ENCODE measurements around the gene IGDCC3.

Gene IGDCC3

GRCh38 chr15:65318870-65319356 lies 58.9 kb downstream of the IGDCC3 start:
- DNase-seq, result peak; percentile 79

DNA sequence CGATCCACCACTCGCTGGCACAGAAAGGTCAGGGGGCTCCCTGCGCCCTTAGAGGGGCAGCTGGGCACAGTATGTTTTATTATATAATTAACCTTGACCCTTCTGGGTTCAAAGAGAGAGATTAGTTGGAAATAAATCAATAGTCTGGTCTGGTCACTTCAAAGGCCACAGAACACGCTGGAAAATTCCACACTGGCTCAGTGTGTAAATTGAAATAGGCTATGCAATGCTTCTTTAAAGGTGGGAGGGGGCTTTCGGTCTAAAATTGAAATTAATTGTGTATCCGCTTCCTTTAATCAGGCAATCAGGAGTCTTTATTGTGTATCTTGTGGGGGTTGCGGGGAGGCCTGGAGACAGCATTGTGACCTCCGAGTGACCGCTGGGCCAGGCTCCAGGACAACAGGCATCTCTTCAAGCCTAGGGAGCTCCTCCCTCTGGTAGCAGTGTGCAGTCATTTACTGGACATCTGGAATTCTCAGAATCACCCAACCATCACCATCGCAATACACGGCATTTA lies 65.3 kb downstream of the IGDCC3 start:
- DNase-seq, result no peak

GRCh38 chr15:65311760-65312159 lies 66.0 kb downstream of the IGDCC3 start:
- DNase-seq, result no peak

GRCh38 chr15:65310431-65311137 lies 67.2 kb downstream of the IGDCC3 start:
- DNase-seq, result no peak

DNA sequence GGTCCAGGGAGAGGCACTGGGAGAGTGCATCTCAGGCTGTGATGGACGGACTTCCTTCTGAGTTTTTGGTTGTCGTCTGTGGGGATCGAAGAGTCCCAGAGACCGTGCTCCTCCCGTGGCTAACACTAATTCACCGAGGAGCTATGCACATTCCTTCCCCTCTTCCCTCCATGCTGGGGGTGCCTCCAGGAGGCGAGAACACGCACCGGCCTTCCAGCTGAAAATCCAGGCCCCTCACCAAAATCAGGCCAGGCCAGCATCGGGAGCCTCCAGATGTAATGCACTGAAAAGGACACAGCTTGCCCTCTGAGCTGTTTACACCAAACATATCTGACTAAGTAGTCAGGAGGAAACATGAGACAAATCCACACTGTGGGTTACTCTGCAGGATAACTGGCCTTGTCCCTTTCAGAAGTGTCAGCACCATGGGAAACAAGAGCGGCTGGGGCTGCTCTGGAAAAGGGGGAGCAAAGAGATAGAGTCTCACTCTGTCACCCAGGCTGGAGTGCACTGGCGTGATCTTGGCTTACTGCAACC lies 67.9 kb downstream of the IGDCC3 start:
- DNase-seq, result no peak

GRCh38 chr15:65307978-65308377 lies 69.8 kb downstream of the IGDCC3 start:
- DNase-seq, result no peak

DNA sequence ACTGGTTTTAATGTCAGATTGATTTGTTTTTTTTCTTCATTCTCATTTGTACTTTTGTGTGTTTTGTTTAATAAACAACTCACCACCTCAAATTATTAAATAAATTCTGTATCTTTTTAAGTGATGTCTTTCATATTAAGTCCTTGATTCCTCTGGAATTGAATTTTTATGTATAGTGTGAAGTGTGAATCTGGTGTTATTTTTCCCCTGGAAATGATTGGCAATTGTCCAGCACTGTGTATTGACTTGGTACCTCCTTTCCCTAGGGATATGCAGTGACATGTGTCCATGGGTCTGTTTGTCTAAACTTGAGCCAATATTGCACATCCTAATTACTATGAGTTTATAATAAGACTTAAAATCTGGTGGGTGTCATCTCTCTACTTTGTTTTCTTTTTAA lies 71.3 kb downstream of the IGDCC3 start:
- DNase-seq, result peak; percentile 61

GRCh38 chr15:65305776-65306175 lies 72.0 kb downstream of the IGDCC3 start:
- no peak for DNase-seq

DNA sequence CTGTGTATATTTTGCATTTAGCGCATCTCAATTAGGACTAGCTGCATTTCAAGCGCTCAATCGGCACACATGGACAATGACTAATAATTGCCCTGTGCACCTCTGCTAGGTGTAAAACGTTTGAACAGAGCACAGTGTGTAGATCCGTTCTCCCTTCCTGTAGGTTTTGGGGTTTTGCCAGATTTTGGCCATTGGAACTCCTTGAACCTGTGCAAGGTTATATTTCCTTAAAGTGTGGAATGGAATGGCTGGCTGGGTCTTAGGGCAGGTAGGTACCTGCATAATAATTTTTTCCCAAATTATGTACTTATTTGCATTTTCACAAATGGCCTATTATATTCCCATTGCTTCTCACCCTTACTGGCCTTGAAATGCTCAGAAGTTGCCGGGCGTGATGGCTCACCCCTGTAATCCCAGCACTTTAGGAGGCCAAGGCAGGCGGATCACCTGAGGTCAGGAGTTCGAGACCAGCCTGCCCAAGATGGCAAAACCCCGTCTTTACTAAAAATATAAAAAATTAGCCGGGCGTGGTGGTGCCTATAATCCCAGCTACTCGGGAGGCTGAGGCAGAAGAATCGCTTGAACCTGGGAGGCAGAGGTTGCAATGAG lies 72.5 kb downstream of the IGDCC3 start:
- no peak for DNase-seq

- DNase-seq, result peak; percentile 98
These were observed 73.2 kb downstream of the IGDCC3 start, which contains the start of gene RNU5B-1 for GRCh38 chr15:65304381-65305149. RNU5B-1 (plus strand) TSS chr15:65304677.

- DNase-seq, result peak; percentile 81
These were observed 74.0 kb downstream of the IGDCC3 start for GRCh38 chr15:65303687-65304380.

DNA sequence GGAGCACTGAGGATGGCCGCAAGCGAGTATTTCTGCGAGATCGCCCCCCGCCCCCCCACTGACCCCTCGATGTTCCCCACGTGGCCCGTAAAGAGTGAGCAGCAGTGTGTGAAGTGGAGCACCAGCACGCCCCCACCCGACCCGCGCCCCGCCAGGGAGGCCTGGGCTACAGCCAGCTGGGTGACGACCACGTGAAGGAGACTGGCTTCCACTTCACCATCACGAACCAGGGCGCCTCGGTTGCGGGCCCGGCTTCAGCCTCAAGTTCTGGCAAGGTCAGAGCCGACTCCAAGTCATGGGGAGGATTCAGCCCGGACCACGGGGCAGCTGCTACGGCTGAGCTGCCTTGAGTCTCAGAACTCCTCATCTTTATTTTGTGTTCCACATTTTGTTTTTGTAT lies 75.7 kb downstream of the IGDCC3 start:
- no peak for DNase-seq

- DNase-seq, result no peak
These were observed 76.8 kb downstream of the IGDCC3 start for GRCh38 chr15:65300924-65301441.

- no peak for DNase-seq
These were observed 79.1 kb downstream of the IGDCC3 start for GRCh38 chr15:65298731-65299130.

DNA sequence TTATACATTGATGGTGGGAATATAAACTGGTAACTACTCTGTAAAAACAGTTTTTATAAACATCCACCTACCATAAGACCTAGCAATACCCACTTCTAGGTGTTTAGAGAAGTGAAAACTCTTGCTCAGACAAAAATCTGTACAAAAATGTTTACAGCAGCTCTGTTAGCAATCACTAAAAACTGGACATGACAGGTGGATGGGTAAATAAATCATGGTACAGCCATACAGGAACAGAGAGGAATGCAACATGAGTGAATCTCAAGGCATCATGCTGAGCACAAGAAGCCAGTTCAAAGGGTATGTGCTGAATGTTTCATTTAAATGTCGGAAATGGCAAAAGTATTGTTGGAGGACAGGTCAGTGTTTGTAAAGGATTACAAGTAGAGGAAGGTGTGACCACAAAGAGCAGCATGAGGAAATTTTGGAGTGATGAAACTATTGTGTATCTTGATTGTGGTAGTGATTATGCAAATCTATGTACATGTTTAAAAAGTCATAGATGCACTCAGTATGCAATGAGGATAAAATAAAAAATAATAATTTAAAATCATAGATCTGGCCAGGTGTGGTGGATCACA lies 84.8 kb downstream of the IGDCC3 start:
- no peak for DNase-seq

DNA sequence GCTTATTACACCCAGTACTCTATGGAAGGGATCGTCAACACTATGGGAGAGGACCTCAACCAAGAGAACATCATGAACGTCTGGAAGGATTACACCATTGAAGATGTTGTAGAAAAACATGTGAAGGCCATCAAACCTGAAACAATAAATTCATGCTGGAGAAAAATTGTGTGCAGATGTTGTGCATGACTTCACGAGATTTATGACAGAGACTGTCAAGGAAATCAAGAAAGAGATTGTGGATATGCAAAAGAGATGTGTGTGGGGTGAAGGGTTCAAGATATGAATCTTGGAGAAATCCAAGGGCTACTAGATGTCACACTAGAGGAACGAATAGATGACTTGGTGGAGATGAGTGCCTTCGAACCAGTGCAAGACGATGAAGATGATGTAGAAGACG lies 87.6 kb downstream of the IGDCC3 start:
- no peak for DNase-seq

GRCh38 chr15:65289261-65289854 lies 88.4 kb downstream of the IGDCC3 start:
- no peak for DNase-seq

GRCh38 chr15:65287520-65287855 lies 90.3 kb downstream of the IGDCC3 start:
- no peak for DNase-seq

DNA sequence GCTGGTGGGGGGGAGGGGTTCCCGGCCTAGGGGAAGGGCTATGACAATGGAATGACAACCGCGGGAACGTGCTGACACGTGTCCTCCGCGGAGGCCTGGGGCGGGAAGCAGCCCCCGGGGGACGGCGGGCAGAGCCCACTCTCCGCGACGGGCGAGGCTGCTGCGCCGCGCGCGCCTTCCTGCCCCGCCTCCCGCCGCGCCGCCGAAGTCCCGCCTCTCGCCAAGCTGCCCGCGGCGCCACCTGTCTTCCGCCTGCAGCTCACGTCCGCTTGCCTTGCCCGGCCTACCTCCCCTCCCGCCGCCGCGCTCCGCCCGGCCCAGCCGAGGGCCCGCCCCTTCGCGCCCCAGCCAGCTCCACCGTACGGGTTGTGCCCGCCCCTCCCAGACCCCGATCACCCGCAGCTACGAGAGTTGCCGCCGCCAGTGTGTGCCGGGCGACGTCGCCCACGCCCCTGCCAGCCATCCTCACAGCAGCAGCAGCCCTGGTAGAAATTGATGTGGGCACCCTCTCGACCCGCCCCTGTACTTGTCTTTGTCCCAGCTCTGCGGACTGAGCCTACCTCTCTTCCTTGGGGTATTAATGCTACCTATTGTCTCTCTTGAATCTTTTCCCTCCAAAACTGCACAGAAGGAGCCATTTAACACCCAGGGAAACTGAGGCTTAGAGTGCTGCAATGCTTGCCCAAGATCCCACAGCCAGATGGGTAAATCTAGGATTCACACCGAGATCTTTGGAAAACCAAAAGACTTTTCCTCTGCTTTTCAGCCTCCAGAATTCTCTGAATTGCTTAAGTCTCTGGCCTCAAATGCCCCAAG lies 90.9 kb downstream of the IGDCC3 start, which contains the start of gene PARP16:
TSS of gene PARP16 (minus strand) at position 180 of the 816 bp plus-strand sequence. CDS start 457 bp downstream, outside the sequence.
- DNase-seq, result peak; percentile 95

DNA sequence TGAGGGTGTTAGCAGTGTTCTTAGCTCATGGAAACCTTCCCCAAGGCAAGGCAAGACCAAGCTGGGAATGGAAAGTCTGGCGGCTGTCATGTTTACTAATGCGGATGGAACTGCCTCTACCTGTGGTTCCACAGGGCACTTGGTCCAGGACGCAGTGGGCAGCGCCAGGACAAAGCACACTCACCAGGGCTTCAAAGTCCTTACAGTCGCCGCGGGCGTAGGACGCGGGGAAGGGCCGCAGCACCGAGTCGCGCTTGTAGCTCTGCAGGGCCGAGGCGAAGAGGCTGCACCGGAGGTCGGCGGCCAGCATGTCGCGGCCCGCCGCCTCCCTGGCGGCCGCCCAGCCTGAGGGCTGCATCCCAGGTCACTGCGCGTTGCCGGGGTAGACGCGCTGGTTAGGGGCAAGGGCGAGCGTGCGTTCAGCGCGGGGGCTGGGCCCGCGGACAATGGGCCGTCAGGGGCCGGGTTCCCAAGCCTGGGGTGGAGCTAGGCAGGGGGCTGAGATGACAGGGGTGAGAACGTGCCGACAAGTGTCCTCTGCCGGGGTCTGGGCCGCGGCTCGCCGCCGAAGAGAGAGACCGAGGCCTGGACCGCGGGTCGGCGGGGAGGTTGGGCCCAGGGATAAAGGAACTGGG lies 91.6 kb downstream of the IGDCC3 start:
- peak; percentile 60 for DNase-seq
